ENCODE results near the gene TMEM37.

The TMEM37 gene

GRCh38 chr2:119434664-119435063 lies 3.0 kb downstream of the TMEM37 start:
- DNase-seq = no peak

- DNase-seq = no peak
These were observed 3.7 kb downstream of the TMEM37 start for GRCh38 chr2:119435081-119435952.

GRCh38 chr2:119435953-119436297 lies 4.3 kb downstream of the TMEM37 start:
- no peak for DNase-seq

- DNase-seq = no peak
These were observed 5.5 kb downstream of the TMEM37 start for GRCh38 chr2:119436993-119437772.

GRCh38 chr2:119438128-119438656 lies 6.5 kb downstream of the TMEM37 start:
- DNase-seq = no peak

GRCh38 chr2:119438726-119439284 lies 7.2 kb downstream of the TMEM37 start:
- no peak for DNase-seq

GRCh38 chr2:119439574-119440500 lies 8.2 kb downstream of the TMEM37 start:
- DNase-seq = no peak

GRCh38 chr2:119440501-119440870 lies 8.8 kb downstream of the TMEM37 start:
- DNase-seq = no peak

GRCh38 chr2:119440873-119441272 lies 9.2 kb downstream of the TMEM37 start:
- no peak for DNase-seq

- no peak for DNase-seq
These were observed 9.9 kb downstream of the TMEM37 start for GRCh38 chr2:119441376-119442225.

GRCh38 chr2:119442226-119442619 lies 10.6 kb downstream of the TMEM37 start:
- DNase-seq = no peak

- DNase-seq = no peak
These were observed 11.2 kb downstream of the TMEM37 start for GRCh38 chr2:119442850-119443249.

- DNase-seq = no peak
These were observed 14.4 kb downstream of the TMEM37 start for GRCh38 chr2:119446037-119446436.

GRCh38 chr2:119448427-119449141 lies 16.9 kb downstream of the TMEM37 start:
- no peak for DNase-seq

GRCh38 chr2:119449521-119449920 lies 17.9 kb downstream of the TMEM37 start:
- no peak for DNase-seq

- DNase-seq = no peak
These were observed 19.8 kb downstream of the TMEM37 start for GRCh38 chr2:119451336-119452050.

- DNase-seq = no peak
These were observed 22.4 kb downstream of the TMEM37 start for GRCh38 chr2:119453972-119454593.

GRCh38 chr2:119455066-119455718 lies 23.5 kb downstream of the TMEM37 start:
- DNase-seq = no peak

- DNase-seq = no peak
These were observed 28.4 kb downstream of the TMEM37 start for GRCh38 chr2:119460076-119460475.
